Activated CD8-positive, alpha-beta T cell treated with anti-CD3 and anti-CD28 coated beads for 36 hours (primary cell): ENCODE data around the gene LEFTY2. TPM values are rescaled to one million over a fixed set of nuclear protein-coding genes. Genes with fewer than 3 reads are reported as not detected.
"Not testable (repeated sequence)": the region's sequence is repeated elsewhere in the genome, so short reads cannot be mapped to it uniquely, and the experiment has no call there.

Source experiments
- ATAC-seq: fragments of 200-7000 bp; cut with Tn5 transposase; one replicate; pipeline ENCODE4 v1.10.0; 2021; ENCODE audit warnings: mild to moderate bottlenecking, moderate library complexity
- CTCF ChIA-PET: fragments of 350-600 bp; sonication (Branson Sonifier 250); formaldehyde crosslinking; loops from one replicate; lab custom pipeline; 2021; ENCODE audit warnings: antibody characterized with exemption; lab: Charles Lee
- POLR2A ChIA-PET: fragments of 350-600 bp; sonication (Branson Sonifier 250); formaldehyde crosslinking; loops from one replicate; lab custom pipeline; 2021; ENCODE audit warnings: antibody characterized with exemption; lab: Charles Lee
- DNase-seq: peaks from one replicate; pipeline ENCODE4 v3.0.0-alpha.2; 2020
- H3K27ac Mint-ChIP-seq: one replicate; pipeline ENCODE4 v1.8.0; 2021; ENCODE audit warnings: mild to moderate bottlenecking, mixed read lengths
- H3K27me3 Mint-ChIP-seq: one replicate; pipeline ENCODE4 v1.8.0; 2021; ENCODE audit warnings: mixed read lengths
- H3K36me3 Mint-ChIP-seq: one replicate; pipeline ENCODE4 v1.8.0; 2021; ENCODE audit warnings: low read depth, mixed read lengths
- H3K4me1 Mint-ChIP-seq: one replicate; pipeline ENCODE4 v1.8.0; 2021; ENCODE audit warnings: low read depth, mixed read lengths
- H3K4me3 Mint-ChIP-seq: one replicate; pipeline ENCODE4 v1.8.0; 2021; ENCODE audit warnings: mild to moderate bottlenecking, moderate library complexity, mixed read lengths
- H3K9me3 Mint-ChIP-seq: one replicate; pipeline ENCODE4 v1.8.0; 2021; ENCODE audit warnings: mixed read lengths
- intact Hi-C: fragments of 100-400 bp; cut with micrococcal nuclease; formaldehyde crosslinking; loops from one replicate; pipeline ENCODE4 v1.10.0; 2022
- total RNA-seq, 2 experiments: library from RNA; stranded (reverse); gene quantifications; one replicate each; pipeline ENCODE4 v1.2.3, GENCODE V29; 2021
- TF ChIP-seq, protein P1 (sequence below): fragments of 200-600 bp; IDR thresholded peaks from one replicate; pipeline ENCODE4 v1.8.0; 2022; ENCODE audit warnings: antibody characterized with exemption, mild to moderate bottlenecking

Gene LEFTY2
- total RNA-seq, 2 experiments from 2014 or later: not detected

- no peak for ATAC-seq
- H3K36me3 Mint-ChIP-seq: no peaks in the 10 kb centered on the region
- H3K27ac Mint-ChIP-seq: no peak overlapping the region
- TF ChIP-seq, protein P1, sequence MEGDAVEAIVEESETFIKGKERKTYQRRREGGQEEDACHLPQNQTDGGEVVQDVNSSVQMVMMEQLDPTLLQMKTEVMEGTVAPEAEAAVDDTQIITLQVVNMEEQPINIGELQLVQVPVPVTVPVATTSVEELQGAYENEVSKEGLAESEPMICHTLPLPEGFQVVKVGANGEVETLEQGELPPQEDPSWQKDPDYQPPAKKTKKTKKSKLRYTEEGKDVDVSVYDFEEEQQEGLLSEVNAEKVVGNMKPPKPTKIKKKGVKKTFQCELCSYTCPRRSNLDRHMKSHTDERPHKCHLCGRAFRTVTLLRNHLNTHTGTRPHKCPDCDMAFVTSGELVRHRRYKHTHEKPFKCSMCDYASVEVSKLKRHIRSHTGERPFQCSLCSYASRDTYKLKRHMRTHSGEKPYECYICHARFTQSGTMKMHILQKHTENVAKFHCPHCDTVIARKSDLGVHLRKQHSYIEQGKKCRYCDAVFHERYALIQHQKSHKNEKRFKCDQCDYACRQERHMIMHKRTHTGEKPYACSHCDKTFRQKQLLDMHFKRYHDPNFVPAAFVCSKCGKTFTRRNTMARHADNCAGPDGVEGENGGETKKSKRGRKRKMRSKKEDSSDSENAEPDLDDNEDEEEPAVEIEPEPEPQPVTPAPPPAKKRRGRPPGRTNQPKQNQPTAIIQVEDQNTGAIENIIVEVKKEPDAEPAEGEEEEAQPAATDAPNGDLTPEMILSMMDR: no peak
- intact Hi-C loops: no loop called here
- no peaks in the 10 kb centered on the region for H3K9me3 Mint-ChIP-seq
- H3K27me3 Mint-ChIP-seq: no peaks in the 10 kb centered on the region
- H3K4me1 Mint-ChIP-seq: peaks cover 5% of the 10 kb centered on the region
- ChIA-PET POLR2A (no interaction called here), CTCF (interaction anchor here (2.1 kb wide), 1 partner anchor 20 kb away, joined by 10 read pairs; no protein-coding TSS in a partner anchor)
- no peak overlapping the region for H3K4me3 Mint-ChIP-seq
- no peak for DNase-seq
Measured at GRCh38 chr1:225941942-225942222, 862 bp upstream of the LEFTY2 start.

DNA sequence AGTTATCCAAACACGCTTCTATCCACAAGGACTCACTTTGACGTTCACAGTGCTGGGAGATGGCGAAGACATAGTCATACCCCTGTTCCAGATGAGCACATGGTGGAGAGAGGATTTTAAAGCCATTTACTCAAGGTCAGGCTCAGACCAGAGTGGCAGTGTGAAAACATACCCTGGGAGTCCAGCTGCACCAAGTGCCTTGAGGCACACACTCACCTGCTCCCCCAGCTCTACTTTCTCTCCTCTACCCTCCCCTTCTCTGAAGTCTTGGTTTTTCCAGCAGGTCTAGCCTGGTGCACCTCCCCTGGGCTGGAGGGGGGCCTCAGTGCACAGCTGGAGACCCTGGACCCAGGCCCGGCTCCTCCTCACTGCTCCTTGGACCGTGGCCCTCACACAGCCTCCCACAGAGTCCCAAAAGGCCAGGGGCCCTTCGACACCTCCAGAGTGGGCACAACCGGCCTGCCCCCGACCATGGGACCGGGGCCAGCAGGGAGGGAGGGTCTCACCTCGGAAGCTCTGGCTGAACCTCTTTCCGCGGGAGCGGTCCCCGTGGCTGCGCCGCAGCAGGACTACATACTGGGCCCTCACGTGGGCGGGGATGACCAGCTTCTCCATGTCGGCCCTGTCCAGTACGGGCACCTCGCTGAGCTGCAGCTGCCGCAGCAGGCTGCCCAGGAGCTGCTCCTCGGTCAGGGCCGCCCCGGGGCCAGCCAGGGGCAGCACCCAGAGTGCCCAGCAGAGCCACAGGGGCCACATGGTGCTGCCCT, 452 bp downstream of the LEFTY2 start:
- CTCF ChIA-PET: interaction anchor here (2.1 kb wide), 1 partner anchor 21 kb away, joined by 10 read pairs; no protein-coding TSS in a partner anchor
- Mint-ChIP-seq H3K36me3 (no peaks in the 10 kb centered on the region), H3K9me3 (no peaks in the 10 kb centered on the region)

GRCh38 chr1:225939939-225940310, 1.1 kb downstream of the LEFTY2 start:
- H3K9me3 Mint-ChIP-seq, H3K27me3 Mint-ChIP-seq, DNase-seq, H3K27ac Mint-ChIP-seq, POLR2A ChIA-PET, H3K4me3 Mint-ChIP-seq, H3K4me1 Mint-ChIP-seq, ATAC-seq, H3K36me3 Mint-ChIP-seq, intact Hi-C loops: not testable (repeated sequence)
- CTCF ChIA-PET: interaction anchor here (2.1 kb wide), 1 partner anchor 22 kb away, joined by 10 read pairs; no protein-coding TSS in a partner anchor

More for the DNA sequence above, 452 bp downstream of the LEFTY2 start:
- TF ChIP-seq, protein P1: no peak
- intact Hi-C loops: no loop called here
- H3K4me3 Mint-ChIP-seq: no peak overlapping the region
- no peak overlapping the region for H3K27ac Mint-ChIP-seq
- no peak for DNase-seq
- no peaks in the 10 kb centered on the region for H3K27me3 Mint-ChIP-seq
- ATAC-seq: no peak
- POLR2A ChIA-PET: interaction anchor here (0.5 kb wide), 1 partner anchor 183 kb away, joined by 3 read pairs; no protein-coding TSS in a partner anchor
- peaks cover 5% of the 10 kb centered on the region for H3K4me1 Mint-ChIP-seq

GRCh38 chr1:225939097-225939938, 1.7 kb downstream of the LEFTY2 start:
- DNase-seq, CTCF ChIA-PET, H3K36me3 Mint-ChIP-seq, H3K4me3 Mint-ChIP-seq, intact Hi-C loops, POLR2A ChIA-PET, H3K4me1 Mint-ChIP-seq, H3K27me3 Mint-ChIP-seq, H3K9me3 Mint-ChIP-seq, H3K27ac Mint-ChIP-seq: not testable (repeated sequence)
- peak; percentile 13 for ATAC-seq

GRCh38 chr1:225937048-225937968, 3.7 kb downstream of the LEFTY2 start:
- CTCF ChIA-PET: interaction anchor here (1.0 to 2.3 kb wide), 5 partner anchors 10 to 51 kb away, joined by 3 to 6 read pairs (median 3); no protein-coding TSS in a partner anchor
- Mint-ChIP-seq H3K4me3 (no peak overlapping the region), H3K27me3 (no peaks in the 10 kb centered on the region), H3K27ac (no peak overlapping the region), H3K36me3 (no peaks in the 10 kb centered on the region), H3K9me3 (no peaks in the 10 kb centered on the region), H3K4me1 (no peaks in the 10 kb centered on the region)
- ATAC-seq (no peak), DNase-seq (no peak)
- POLR2A ChIA-PET: interaction anchor here (1.0 to 1.6 kb wide), 2 partner anchors 10 to 13 kb away, joined by 4 read pairs; partner anchors contain the start of gene PYCR2
- TF ChIP-seq, protein P1: no peak
- intact Hi-C loops: no loop called here
